AG10803 (cell line): ENCODE results near the gene TUT1.
"Not testable (repeated sequence)": the region's sequence is repeated elsewhere in the genome, so short reads cannot be mapped to it uniquely, and the experiment has no call there.

Experiments
- DNase-seq: peaks from one replicate; pipeline ENCODE4 v3.0.0; 2010; ENCODE audit warnings: low read depth
- H3K4me3 ChIP-seq: 2 replicates; pipeline ENCODE4 v1.5.1; 2011; ENCODE audit warnings: mild to moderate bottlenecking, low read length, control low read depth
- TF ChIP-seq, protein P1 (sequence below): conservative IDR thresholded peaks from 2 replicates; pipeline ENCODE4 v1.5.1; 2011; ENCODE audit warnings: mild to moderate bottlenecking, low read length, control low read depth, inconsistent platforms

Gene TUT1

GRCh38 chr11:62621027-62621566 lies 29.8 kb upstream of the TUT1 start:
- peak overlapping the region; percentile 89 for H3K4me3 ChIP-seq
- no peak for DNase-seq
- TF ChIP-seq, protein P1, sequence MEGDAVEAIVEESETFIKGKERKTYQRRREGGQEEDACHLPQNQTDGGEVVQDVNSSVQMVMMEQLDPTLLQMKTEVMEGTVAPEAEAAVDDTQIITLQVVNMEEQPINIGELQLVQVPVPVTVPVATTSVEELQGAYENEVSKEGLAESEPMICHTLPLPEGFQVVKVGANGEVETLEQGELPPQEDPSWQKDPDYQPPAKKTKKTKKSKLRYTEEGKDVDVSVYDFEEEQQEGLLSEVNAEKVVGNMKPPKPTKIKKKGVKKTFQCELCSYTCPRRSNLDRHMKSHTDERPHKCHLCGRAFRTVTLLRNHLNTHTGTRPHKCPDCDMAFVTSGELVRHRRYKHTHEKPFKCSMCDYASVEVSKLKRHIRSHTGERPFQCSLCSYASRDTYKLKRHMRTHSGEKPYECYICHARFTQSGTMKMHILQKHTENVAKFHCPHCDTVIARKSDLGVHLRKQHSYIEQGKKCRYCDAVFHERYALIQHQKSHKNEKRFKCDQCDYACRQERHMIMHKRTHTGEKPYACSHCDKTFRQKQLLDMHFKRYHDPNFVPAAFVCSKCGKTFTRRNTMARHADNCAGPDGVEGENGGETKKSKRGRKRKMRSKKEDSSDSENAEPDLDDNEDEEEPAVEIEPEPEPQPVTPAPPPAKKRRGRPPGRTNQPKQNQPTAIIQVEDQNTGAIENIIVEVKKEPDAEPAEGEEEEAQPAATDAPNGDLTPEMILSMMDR, result no peak

DNA sequence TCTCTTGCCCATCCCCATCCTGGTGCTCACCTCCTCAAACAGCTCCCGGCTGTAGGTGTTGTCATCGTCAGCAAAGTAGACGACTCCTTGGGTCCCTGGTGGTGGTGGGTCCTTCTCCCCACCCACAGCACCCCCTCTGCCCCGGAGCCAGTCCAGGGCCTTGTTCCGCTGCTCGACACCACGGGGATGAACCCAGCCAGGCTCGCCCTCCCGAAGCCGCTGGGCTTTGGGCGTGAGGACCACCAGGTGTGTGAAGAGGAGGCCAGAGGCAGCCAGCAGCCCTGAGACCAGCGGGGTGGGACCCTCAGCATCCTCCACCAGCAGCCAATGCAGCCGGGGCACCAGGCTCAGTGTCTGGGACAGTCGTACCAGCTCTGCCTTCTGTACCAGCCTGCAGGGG lies 25.6 kb upstream of the TUT1 start:
- not testable (repeated sequence) for DNase-seq, H3K4me3 ChIP-seq

- TF ChIP-seq, protein P1, result no peak
- DNase-seq, result no peak
- no peak overlapping the region for H3K4me3 ChIP-seq
These were observed 24.2 kb upstream of the TUT1 start for GRCh38 chr11:62615521-62615920.

- no peak overlapping the region for H3K4me3 ChIP-seq
- no peak for DNase-seq
- TF ChIP-seq, protein P1, result no peak
These were observed 23.0 kb upstream of the TUT1 start for GRCh38 chr11:62614275-62614674.

DNA sequence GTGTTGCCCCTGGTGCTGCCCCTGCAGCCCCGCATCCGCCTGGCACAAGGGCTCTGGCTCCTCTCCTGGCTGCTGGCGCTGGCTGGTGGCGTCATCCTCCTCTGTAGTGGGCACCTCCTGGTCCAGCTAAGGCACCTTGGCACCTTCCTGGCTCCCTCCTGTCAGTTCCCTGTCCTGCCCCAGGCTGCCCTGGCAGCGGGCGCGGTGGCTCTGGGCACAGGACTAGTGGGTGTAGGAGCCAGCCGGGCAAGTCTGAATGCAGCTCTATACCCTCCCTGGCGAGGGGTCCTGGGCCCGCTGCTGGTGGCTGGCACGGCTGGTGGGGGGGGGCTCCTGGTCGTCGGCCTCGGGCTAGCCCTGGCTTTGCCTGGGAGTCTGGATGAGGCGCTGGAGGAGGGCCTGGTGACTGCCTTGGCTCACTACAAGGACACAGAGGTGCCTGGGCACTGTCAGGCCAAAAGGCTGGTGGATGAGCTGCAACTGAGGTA lies 22.0 kb upstream of the TUT1 start:
- DNase-seq, result no peak
- TF ChIP-seq, protein P1, result no peak
- peak overlapping the region; percentile 17; the same call in 1 of the 2 replicates for H3K4me3 ChIP-seq

DNA sequence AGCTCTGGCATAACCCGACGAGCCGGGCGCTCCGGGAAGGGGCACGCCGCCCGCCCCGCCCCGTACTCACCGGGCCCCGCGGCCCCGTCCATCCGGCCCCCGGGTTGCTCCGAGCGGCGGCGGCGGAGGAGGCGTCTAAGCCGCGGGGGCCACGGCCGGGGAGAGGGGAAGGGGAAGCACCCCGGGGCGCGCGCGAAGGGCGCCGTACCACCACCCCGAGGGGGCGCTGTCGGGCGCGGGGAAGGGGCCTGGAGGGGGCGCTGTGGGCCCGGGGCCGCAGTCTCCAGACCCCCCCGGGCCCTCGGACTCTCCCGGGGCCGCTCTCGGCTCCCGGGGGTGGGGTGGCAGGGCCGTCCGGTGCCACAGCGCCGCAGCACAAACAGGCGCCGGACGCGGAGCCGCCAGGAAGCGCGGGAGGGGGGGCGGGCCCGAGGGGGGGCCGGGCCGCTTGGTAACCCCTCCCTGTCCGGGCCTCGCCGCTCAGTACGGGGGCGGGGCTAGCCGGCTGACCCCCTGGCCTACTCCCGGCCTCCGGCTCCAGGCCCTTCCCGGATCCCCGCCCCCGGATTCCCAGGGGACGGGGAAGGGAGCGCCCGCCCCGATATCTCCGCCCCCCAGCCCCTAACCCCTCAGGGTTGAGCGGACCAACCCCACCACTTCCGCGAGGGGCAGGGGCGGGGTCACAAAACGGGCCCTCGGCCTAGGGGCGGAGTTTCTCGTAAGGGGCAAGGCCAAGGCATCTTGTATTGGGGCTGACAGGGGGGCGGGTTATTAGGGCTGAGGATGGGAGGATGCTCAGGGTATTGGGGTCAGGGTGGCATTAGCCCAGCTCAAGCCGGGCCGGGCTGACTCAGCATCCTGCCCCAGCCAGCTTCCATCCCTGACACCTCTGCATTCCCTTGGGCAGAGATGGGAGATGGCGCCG lies 21.3 kb upstream of the TUT1 start, which contains the start of the genes EML3 and ROM1:
Gene EML3, minus strand, starts transcription at position 410 of the 925 bp plus-strand sequence. Its CDS starts 318 bp downstream, at position 92.
Gene ROM1, plus strand, starts transcription at position 892 of the 925 bp plus-strand sequence. Its CDS starts 25 bp downstream, at position 917.
- TF ChIP-seq, protein P1, result peak; percentile 54
- H3K4me3 ChIP-seq, result peak within 1 kb of the TSS; percentile 86
- DNase-seq, result peak; percentile 84

DNA sequence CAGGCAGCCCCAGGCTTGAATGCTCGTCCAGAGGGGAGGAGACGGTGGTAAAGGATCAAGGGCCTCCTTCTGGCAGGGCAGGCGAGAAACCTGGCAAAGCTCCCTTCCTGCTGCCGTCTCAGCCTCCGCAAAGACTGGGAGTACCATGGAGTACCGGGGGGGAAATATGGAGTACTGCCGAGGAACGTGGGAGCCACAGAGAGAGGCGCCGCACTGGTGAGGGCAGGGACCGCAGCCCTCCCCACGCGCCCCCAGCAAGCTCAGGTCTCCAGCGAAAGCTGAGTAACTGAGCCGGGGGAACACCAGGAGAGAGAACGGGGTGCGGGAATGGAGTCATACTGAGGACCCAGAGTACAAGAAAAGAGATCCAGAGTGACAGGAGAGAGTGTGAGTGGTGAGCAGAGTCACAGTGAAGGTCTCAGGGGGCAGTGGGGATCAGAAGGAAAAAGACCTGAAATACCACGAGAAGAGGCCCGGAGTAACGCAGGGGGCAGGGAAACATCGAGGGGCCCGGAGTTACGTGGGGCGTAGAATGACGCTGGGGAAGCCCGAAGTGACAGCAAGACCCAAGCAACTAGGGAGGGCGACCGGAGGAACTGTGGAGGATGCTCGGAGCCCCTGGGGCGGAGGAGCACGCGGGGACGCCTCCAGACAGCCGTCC lies 20.5 kb upstream of the TUT1 start:
- peak overlapping the region; percentile 86 for H3K4me3 ChIP-seq
- TF ChIP-seq, protein P1, result no peak
- DNase-seq, result peak; percentile 70
